ENCODE results near the gene KDM1A. TPM values are rescaled to one million over a fixed set of nuclear protein-coding genes. Genes with fewer than 3 reads are reported as not detected.
"Not testable (repeated sequence)": the region's sequence is repeated elsewhere in the genome, so short reads cannot be mapped to it uniquely, and the experiment has no call there.

KDM1A gene
- total RNA-seq, 2 experiments from 2014 or later = 66.5 to 73.2 TPM

DNA sequence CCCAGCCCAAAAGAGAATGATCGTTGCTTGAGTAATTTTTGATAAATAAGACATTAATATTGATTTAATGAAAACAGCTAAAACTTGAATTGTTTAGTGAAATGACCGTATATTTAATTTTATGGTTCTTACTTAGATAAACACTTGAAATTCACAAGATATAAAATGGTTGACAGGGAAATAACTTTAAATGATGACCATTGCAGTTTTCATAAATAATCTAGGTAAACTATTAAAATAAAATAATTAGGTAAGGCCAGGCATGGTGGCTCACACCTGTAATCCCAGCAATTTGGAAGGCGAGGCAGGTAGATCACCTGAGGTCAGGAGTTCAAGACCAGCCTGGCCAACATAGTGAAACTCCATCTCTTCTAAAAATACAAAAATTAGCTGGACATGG lies 26.9 kb upstream of the KDM1A start:
- ATAC-seq; intact Hi-C loops (cut with DNase I, micrococcal nuclease); H3K36me3 Mint-ChIP-seq (ENCODE audit: low read depth); H3K4me1 Mint-ChIP-seq; H3K9me3 Mint-ChIP-seq (ENCODE audit: low read depth); DNase-seq; POLR2A ChIA-PET; H3K27ac Mint-ChIP-seq; H3K27me3 Mint-ChIP-seq; H3K4me3 Mint-ChIP-seq: not testable (repeated sequence)
- CTCF ChIA-PET = interaction anchor here (0.6 kb wide), 1 partner anchor 58 kb away, joined by 4 read pairs; no protein-coding TSS in a partner anchor

- POLR2A ChIA-PET; H3K4me3 Mint-ChIP-seq; DNase-seq; H3K27ac Mint-ChIP-seq; ATAC-seq; H3K4me1 Mint-ChIP-seq; H3K9me3 Mint-ChIP-seq (ENCODE audit: low read depth); H3K36me3 Mint-ChIP-seq (ENCODE audit: low read depth); H3K27me3 Mint-ChIP-seq; intact Hi-C loops (cut with DNase I, micrococcal nuclease): not testable (repeated sequence)
- CTCF ChIA-PET = interaction anchor here (0.7 kb wide), 1 partner anchor 26 kb away, joined by 3 read pairs; no protein-coding TSS in a partner anchor
These were observed 26.0 kb upstream of the KDM1A start for GRCh38 chr1:22993220-22993795.

DNA sequence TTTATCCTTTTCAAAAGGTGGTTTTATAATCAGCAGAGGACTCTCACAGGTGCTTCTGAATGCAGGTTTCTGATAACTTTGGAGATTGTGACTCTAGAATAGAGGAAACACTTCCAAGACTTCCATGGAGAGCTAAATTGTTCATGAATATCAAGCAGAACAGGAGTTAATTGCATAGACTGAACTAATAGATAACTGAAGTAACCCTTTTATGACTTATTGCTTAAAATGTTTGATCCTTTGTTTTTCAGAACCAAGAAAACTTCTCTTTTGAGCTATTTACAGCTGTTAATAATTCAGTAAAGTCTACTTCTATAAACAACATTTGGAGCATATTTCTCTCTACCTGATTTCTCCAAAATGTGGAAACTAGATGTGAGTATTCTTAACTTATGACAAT lies 23.5 kb upstream of the KDM1A start:
- DNase-seq = no peak
- H3K27me3 Mint-ChIP-seq = no peaks in the 10 kb centered on the region
- no peaks in the 10 kb centered on the region for H3K4me1 Mint-ChIP-seq
- ChIA-PET CTCF (no interaction called here), POLR2A (no interaction called here)
- H3K27ac Mint-ChIP-seq = no peak overlapping the region
- no peaks in the 10 kb centered on the region for H3K36me3 Mint-ChIP-seq (ENCODE audit: low read depth)
- no peak overlapping the region for H3K4me3 Mint-ChIP-seq
- intact Hi-C loops (cut with DNase I, micrococcal nuclease) = no loop called here
- no peak for ATAC-seq
- H3K9me3 Mint-ChIP-seq (ENCODE audit: low read depth) = peaks cover 5% of the 10 kb centered on the region

GRCh38 chr1:22997528-22997927 lies 21.7 kb upstream of the KDM1A start:
- H3K27ac Mint-ChIP-seq; ATAC-seq; POLR2A ChIA-PET; H3K27me3 Mint-ChIP-seq; H3K36me3 Mint-ChIP-seq (ENCODE audit: low read depth); intact Hi-C loops (cut with DNase I, micrococcal nuclease); H3K9me3 Mint-ChIP-seq (ENCODE audit: low read depth); H3K4me3 Mint-ChIP-seq; CTCF ChIA-PET; H3K4me1 Mint-ChIP-seq; DNase-seq: not testable (repeated sequence)

GRCh38 chr1:23000133-23000532 lies 19.1 kb upstream of the KDM1A start:
- H3K36me3 Mint-ChIP-seq (ENCODE audit: low read depth); CTCF ChIA-PET; H3K4me1 Mint-ChIP-seq; DNase-seq; H3K27me3 Mint-ChIP-seq; H3K27ac Mint-ChIP-seq; H3K4me3 Mint-ChIP-seq; intact Hi-C loops (cut with DNase I, micrococcal nuclease); POLR2A ChIA-PET; H3K9me3 Mint-ChIP-seq (ENCODE audit: low read depth); ATAC-seq: not testable (repeated sequence)

GRCh38 chr1:23002218-23002617 lies 17.1 kb upstream of the KDM1A start:
- H3K27me3 Mint-ChIP-seq; H3K9me3 Mint-ChIP-seq (ENCODE audit: low read depth); H3K27ac Mint-ChIP-seq; H3K4me3 Mint-ChIP-seq; intact Hi-C loops (cut with DNase I, micrococcal nuclease); H3K36me3 Mint-ChIP-seq (ENCODE audit: low read depth); ATAC-seq; H3K4me1 Mint-ChIP-seq; DNase-seq: not testable (repeated sequence)
- ChIA-PET POLR2A (interaction anchor here (0.7 kb wide), 1 partner anchor 224 kb away, joined by 3 read pairs; no protein-coding TSS in a partner anchor), CTCF (interaction anchor here (0.6 kb wide), 1 partner anchor 259 kb away, joined by 4 read pairs; no protein-coding TSS in a partner anchor)

- Mint-ChIP-seq H3K4me1 (no peaks in the 10 kb centered on the region), H3K4me3 (no peak overlapping the region), H3K36me3 (ENCODE audit: low read depth) (no peaks in the 10 kb centered on the region), H3K27me3 (peaks cover 3% of the 10 kb centered on the region), H3K9me3 (ENCODE audit: low read depth) (no peaks in the 10 kb centered on the region), H3K27ac (no peak overlapping the region)
- ATAC-seq = no peak
- no peak for DNase-seq
- intact Hi-C loops (cut with DNase I, micrococcal nuclease) = no loop called here
- ChIA-PET CTCF (interaction anchor here (0.8 kb wide), 1 partner anchor 202 kb away, joined by 3 read pairs; no protein-coding TSS in a partner anchor), POLR2A (no interaction called here)
These were observed 15.2 kb upstream of the KDM1A start for GRCh38 chr1:23004112-23004511.

GRCh38 chr1:23004769-23005168 lies 14.5 kb upstream of the KDM1A start:
- H3K27ac Mint-ChIP-seq; H3K4me3 Mint-ChIP-seq; ATAC-seq; H3K27me3 Mint-ChIP-seq; DNase-seq; H3K4me1 Mint-ChIP-seq; H3K9me3 Mint-ChIP-seq (ENCODE audit: low read depth); H3K36me3 Mint-ChIP-seq (ENCODE audit: low read depth); intact Hi-C loops (cut with DNase I, micrococcal nuclease); POLR2A ChIA-PET: not testable (repeated sequence)
- CTCF ChIA-PET = interaction anchor here (0.8 to 1.0 kb wide), 2 partner anchors 95 to 202 kb away, joined by 3 to 4 read pairs; no protein-coding TSS in a partner anchor

GRCh38 chr1:23007106-23007505 lies 12.2 kb upstream of the KDM1A start:
- no peak for ATAC-seq
- POLR2A ChIA-PET = no interaction called here
- H3K4me1 Mint-ChIP-seq = no peaks in the 10 kb centered on the region
- intact Hi-C loops (cut with DNase I, micrococcal nuclease) = no loop called here
- CTCF ChIA-PET = no interaction called here
- no peak overlapping the region for H3K27ac Mint-ChIP-seq
- H3K36me3 Mint-ChIP-seq (ENCODE audit: low read depth) = no peaks in the 10 kb centered on the region
- no peaks in the 10 kb centered on the region for H3K9me3 Mint-ChIP-seq (ENCODE audit: low read depth)
- no peak overlapping the region for H3K4me3 Mint-ChIP-seq
- no peak for DNase-seq
- peaks cover 3% of the 10 kb centered on the region for H3K27me3 Mint-ChIP-seq

DNA sequence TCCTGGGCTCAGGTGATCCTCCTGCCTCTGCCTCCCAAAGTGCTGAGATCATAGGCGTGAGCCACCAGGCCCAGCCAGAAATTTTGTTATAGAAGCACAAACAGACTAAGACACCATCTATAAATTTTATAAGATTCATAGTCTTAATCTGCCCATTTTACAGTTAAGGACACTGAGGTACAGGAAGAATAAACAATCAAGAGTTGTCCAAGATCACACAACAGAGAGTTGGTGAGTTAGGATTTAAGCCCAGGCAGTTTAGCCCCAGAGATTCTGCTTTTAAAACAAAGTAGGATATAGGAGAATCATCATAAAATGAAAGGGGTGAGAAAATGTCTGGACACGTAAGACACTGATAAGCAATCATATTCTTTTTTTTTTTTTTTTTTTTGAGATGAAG lies 10.4 kb upstream of the KDM1A start:
- no peaks in the 10 kb centered on the region for H3K4me1 Mint-ChIP-seq

GRCh38 chr1:23010025-23010424 lies 9.2 kb upstream of the KDM1A start:
- CTCF ChIA-PET = interaction anchor here (1.0 kb wide), 1 partner anchor 174 kb away, joined by 3 read pairs; no protein-coding TSS in a partner anchor
- intact Hi-C loops (cut with DNase I, micrococcal nuclease); H3K4me3 Mint-ChIP-seq; H3K4me1 Mint-ChIP-seq; H3K9me3 Mint-ChIP-seq (ENCODE audit: low read depth); H3K36me3 Mint-ChIP-seq (ENCODE audit: low read depth); POLR2A ChIA-PET; H3K27ac Mint-ChIP-seq; DNase-seq; ATAC-seq; H3K27me3 Mint-ChIP-seq: not testable (repeated sequence)

More for the DNA sequence above, 10.4 kb upstream of the KDM1A start:
- DNase-seq = no peak
- CTCF ChIA-PET = no interaction called here
- peaks cover 3% of the 10 kb centered on the region for H3K27me3 Mint-ChIP-seq
- no peak overlapping the region for H3K27ac Mint-ChIP-seq
- no peaks in the 10 kb centered on the region for H3K9me3 Mint-ChIP-seq (ENCODE audit: low read depth)
- H3K36me3 Mint-ChIP-seq (ENCODE audit: low read depth) = no peaks in the 10 kb centered on the region
- ATAC-seq = no peak
- POLR2A ChIA-PET = no interaction called here
- intact Hi-C loops (cut with DNase I, micrococcal nuclease) = no loop called here
- H3K4me3 Mint-ChIP-seq = no peak overlapping the region

DNA sequence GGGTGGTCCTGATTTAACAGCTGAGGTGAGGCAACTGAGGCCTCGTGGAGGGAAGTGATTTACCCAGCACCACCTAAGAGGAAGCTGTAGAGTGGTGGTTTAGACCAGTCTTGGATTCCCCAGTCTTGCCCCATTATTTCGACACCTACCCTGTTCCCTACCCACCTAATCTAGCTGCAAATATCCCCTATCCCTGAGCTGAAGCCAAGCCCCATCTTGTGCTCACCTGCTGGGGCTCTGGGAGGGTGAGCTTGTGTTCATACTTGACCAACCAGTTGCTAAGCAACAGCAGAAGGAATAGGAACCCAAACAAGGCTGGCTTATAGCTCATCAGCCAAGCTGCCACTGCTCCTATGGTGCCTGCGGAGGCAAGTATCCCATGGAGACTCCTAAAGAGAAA lies 5.6 kb upstream of the KDM1A start:
- Mint-ChIP-seq H3K27ac (no peak overlapping the region), H3K4me1 (peaks cover 6% of the 10 kb centered on the region), H3K36me3 (ENCODE audit: low read depth) (no peaks in the 10 kb centered on the region), H3K27me3 (no peaks in the 10 kb centered on the region), H3K9me3 (ENCODE audit: low read depth) (no peaks in the 10 kb centered on the region), H3K4me3 (no peak overlapping the region)
- ChIA-PET CTCF (interaction anchor here (0.6 to 0.7 kb wide), 2 partner anchors 10 to 153 kb away, joined by 3 to 5 read pairs; no protein-coding TSS in a partner anchor), POLR2A (no interaction called here)
- DNase-seq (no peak), ATAC-seq (no peak)
- intact Hi-C loops (cut with DNase I, micrococcal nuclease) = no loop called here
